Glomerular visceral epithelial cell (primary cell): Measurements from ENCODE around the gene PTPN23.
"Not testable (repeated sequence)": the region's sequence is repeated elsewhere in the genome, so short reads cannot be mapped to it uniquely, and the experiment has no call there.

Experiments
- DNase-seq: peaks from one replicate; pipeline ENCODE4 v3.0.0-alpha.2; 2016; ENCODE audit errors: extremely low spot score

Gene PTPN23

DNA sequence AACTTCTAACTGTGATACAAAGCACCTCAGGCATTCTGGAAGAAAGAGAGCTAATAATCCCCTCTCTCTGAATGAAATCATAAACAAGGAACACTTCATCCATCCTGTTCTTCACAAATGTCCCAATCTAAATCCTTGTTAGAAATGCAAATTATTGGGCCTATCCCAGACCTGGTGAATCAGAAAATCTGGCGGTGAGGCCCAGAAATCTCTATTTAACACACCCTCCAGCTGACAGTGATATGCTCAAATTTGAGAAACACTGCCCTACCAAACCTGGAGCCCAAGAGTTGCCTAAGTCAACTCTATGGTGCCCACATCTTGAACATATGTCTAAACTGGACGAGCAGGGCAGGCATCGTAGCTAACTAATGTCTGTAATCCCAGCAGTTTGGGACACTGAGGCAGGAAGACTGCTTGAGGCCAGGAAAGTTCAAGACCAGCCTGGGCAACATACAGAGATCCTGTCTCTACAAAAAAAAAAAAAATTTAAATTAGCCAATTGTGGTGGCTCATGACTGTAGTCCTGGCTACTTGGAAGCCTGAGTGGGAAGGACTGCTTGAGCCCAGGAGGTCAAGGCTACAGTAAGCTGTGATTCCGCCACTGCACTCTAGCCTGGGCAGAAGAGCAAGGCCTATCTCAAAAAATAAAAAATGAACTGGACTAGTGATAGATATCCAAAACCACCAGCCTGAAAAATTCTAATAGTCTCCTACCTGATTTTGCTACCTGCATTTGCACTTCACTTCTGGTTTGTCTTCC, 71.8 kb downstream of the PTPN23 start:
- DNase-seq = no peak

GRCh38 chr3:47455806-47456452, 75.1 kb downstream of the PTPN23 start:
- DNase-seq = no peak

- no peak for DNase-seq
Measured at GRCh38 chr3:47456984-47457383, 76.2 kb downstream of the PTPN23 start.

DNA sequence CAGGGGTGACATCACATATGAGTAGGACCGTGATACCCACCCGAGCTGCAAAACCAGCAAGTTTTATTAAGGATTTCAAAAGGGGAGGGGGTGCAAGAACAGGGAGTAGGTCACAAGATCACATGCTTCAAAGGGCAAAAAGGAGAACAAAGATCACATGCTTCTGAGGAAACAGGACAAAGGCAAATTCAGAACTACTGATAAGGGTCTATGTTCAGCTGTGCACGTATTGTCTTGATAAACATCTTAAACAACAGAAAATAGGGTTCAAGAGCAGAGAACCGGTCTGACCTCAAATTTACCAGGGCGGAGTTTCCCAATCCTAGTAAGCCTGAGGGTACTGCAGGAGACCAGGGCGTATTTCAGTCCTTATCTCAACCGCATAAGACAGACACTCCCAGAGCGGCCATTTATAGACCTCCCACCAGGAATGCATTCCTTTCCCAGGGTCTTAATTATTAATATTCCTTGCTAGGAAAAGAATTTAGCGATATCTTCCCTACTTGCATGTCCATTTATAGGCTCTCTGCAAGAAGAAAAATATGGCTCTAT, 78.8 kb downstream of the PTPN23 start:
- DNase-seq = not testable (repeated sequence)
